Hematopoietic multipotent progenitor cell treated with erythropoietin and hydrocortisone succinate and interleukin-3 and kit ligand, for 4 days (in vitro differentiated cells): ENCODE data around the gene LAMP1.
"Not testable (repeated sequence)": the region's sequence is repeated elsewhere in the genome, so short reads cannot be mapped to it uniquely, and the experiment has no call there.

Experiments used
- DNase-seq: peaks from one replicate; pipeline ENCODE4 v3.0.0-alpha.2; 2015

The LAMP1 gene

GRCh38 chr13:113298043-113298945 lies 1.3 kb downstream of the LAMP1 start:
- DNase-seq, result peak; percentile 49

GRCh38 chr13:113299951-113300350 lies 2.9 kb downstream of the LAMP1 start:
- peak; percentile 38 for DNase-seq

GRCh38 chr13:113302986-113303385 lies 5.9 kb downstream of the LAMP1 start:
- no peak for DNase-seq

GRCh38 chr13:113304121-113304520 lies 7.1 kb downstream of the LAMP1 start:
- no peak for DNase-seq

DNA sequence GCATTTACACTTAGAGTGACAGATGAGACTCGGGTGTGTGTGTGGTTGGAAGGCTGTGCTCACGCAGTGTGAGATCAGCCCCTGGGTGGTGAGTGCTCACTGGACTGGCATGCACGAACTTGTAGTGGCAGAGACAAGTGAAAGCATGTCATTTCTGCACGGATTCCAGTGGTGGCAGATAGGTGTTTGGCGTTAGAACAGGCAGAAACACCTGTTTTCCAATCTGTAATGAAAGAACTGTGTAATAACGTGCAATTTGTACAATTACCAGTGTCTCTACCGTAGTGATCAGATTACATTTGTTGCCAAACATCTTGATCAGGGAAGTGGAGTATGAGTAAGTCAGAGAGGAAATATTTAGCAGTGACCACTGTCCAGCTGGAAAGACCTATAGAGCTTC lies 8.2 kb downstream of the LAMP1 start:
- no peak for DNase-seq

DNA sequence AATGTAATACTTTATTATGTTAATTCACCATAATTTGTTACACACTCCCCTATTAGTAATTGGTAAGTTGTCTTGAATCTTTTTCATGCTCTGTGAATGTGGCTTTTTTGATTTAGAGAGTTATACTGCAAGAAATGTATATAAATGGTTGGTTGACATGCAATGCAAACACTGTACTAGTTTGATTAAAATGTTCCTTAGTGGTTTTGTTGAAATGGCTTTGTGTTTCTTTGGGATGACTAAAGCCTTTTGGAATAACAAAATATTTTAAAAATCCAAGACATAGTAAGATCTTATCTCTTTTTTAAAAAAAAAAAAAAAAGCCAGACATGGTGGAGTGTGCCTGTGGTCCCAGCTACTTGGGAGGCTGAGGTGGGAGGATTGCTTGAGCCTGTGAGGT lies 10.5 kb downstream of the LAMP1 start:
- no peak for DNase-seq

GRCh38 chr13:113309473-113309872 lies 12.4 kb downstream of the LAMP1 start:
- no peak for DNase-seq

GRCh38 chr13:113314112-113314511 lies 17.1 kb downstream of the LAMP1 start:
- not testable (repeated sequence) for DNase-seq

GRCh38 chr13:113314895-113315470 lies 17.9 kb downstream of the LAMP1 start:
- DNase-seq, result not testable (repeated sequence)

- no peak for DNase-seq
Observed at GRCh38 chr13:113315992-113316391, 19.0 kb downstream of the LAMP1 start.

DNA sequence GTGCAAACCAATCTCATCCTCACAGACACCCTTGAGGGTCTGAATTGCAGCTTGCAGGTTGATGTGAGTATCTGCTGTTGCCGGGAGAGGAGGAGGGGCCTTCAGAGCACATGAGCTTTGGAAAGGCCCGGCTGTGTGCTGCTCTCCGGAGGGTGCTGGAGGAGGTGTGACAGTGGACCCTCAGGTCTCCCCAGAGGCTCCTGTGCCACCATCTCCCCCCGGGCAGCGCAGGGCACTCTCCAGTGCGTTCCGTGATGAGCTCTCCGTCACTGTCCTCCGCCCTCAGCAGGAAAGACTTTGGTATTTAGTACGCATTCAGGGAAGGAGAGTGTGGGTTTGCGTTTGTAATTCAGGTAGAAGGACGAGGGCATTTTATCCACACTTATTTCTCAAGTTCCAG lies 20.0 kb downstream of the LAMP1 start:
- no peak for DNase-seq

GRCh38 chr13:113318956-113319355 lies 21.9 kb downstream of the LAMP1 start:
- DNase-seq, result no peak

DNA sequence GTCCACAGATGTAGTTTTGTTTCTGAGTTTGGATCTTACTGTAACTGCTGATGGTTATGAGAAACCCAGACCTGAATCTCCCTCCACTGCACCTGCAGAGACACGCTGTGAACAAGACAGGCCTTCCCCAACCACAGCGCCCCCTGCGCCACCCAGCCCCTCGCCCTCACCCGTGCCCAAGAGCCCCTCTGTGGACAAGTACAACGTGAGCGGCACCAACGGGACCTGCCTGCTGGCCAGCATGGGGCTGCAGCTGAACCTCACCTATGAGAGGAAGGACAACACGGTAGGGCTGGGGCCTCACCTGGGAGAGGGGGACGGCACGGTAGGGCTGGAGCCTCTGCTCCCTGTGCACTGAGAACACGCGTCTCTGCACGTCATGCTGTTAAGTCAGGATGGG lies 22.3 kb downstream of the LAMP1 start:
- no peak for DNase-seq

DNA sequence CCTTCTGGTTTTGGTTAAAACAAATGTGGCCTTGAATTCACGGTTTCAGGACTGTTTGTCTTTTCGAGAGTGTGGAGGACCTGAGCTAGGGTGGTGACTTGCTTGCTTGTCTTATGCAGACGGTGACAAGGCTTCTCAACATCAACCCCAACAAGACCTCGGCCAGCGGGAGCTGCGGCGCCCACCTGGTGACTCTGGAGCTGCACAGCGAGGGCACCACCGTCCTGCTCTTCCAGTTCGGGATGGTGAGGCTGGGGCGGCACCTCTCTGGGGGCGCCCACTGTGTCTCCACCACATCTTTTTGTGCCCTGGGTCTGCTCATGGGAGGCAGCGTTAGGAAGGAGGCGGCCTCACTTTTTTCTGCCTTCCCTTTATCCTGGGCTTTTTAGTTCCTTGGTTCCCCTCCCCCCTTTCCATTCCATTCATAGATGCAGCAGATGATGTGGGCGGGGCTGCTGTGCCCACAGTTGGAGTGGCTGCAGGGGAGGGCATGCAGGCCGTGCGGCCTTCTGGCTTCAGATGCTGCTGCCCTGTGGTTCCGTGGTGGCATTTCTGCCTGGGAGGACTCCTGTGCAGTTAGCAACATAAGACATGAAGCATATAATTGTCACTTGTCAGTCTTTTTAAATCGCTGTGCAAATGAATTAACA lies 23.3 kb downstream of the LAMP1 start:
- DNase-seq, result no peak

DNA sequence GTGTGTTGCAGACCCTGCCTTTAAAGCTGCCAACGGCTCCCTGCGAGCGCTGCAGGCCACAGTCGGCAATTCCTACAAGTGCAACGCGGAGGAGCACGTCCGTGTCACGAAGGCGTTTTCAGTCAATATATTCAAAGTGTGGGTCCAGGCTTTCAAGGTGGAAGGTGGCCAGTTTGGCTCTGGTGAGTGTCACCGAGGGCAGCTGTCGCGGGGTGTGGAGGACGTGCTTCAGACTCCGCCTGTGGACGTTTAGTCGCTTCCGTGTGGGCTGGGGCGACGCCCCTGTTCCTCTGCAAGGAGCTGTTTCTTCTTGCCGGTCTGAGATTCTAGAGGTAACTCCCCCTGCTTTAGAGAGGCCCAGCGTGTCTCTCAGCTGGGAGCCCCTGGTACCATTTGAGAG lies 24.5 kb downstream of the LAMP1 start:
- DNase-seq, result no peak

DNA sequence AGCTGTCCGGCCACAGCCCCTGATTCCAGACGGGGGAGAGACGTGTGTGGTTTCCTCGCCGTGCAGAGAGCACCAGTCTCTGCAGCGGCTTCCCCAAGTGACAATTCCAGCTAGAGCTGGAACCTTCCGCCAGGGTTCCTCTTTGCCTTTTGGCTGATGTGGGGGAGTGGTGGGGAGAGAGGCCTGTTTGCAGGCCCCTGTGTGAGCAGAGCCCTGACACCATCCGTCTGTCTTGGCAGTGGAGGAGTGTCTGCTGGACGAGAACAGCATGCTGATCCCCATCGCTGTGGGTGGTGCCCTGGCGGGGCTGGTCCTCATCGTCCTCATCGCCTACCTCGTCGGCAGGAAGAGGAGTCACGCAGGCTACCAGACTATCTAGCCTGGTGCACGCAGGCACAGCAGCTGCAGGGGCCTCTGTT lies 25.0 kb downstream of the LAMP1 start:
- DNase-seq, result no peak

GRCh38 chr13:113322890-113323651 lies 26.0 kb downstream of the LAMP1 start:
- no peak for DNase-seq

- DNase-seq, result no peak
Observed at GRCh38 chr13:113323869-113324268, 26.8 kb downstream of the LAMP1 start.

GRCh38 chr13:113324398-113324797 lies 27.4 kb downstream of the LAMP1 start:
- DNase-seq, result no peak

- no peak for DNase-seq
Observed at GRCh38 chr13:113325779-113326178, 28.7 kb downstream of the LAMP1 start.

GRCh38 chr13:113327391-113327765 lies 30.3 kb downstream of the LAMP1 start:
- DNase-seq, result no peak

DNA sequence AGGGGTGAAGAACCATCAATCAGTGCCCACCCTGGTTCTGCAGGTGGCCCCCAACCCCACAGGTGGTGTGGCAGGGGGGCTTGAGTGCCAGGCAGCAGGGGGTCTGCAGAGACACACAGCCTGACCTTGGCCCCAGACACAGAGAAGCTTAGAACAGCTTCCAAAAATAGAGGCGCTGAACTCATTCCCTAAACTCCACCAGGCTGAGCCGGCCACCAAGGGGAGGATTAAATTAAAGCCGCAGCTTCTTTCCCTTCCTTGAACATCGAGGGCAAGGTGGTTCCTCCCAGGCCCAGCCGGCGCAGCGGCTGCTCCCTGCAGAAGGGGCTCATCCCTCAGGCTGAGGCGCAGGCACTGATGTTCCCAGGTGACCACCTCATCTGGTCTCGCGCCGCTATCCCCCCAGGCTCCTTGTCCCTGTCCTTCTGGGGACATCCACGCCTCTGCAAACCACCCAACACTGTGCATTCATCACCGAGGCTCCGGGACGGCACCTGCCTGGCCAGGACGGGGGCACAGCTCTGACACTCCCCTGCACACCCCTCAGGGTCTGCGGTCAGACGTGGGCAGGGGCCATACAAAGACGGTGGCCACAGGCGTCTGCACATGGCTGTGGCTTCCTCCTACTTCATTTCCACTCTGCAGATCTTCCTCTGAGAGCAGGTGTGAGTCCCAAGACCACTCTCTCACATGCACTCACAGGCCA lies 30.9 kb downstream of the LAMP1 start:
- DNase-seq, result peak; percentile 25

DNA sequence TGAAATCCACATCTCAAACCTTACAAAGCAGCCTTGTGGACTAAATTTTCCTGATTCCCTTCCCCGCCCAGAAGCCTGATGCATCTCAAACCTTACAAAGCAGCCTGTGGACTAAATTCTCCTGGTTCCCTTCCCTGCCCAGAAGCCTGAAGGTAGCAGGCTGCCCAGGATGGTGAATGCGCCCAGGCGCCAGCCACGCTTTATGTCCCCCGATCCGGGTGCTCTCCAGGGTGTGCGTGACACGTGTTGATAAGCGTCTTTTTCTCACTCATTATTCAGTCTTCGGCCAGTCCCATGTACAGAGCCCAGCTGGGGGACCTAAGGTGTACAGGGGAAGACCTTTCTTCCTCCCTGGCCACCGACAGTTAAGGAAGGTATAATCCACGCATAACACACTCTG lies 31.8 kb downstream of the LAMP1 start:
- DNase-seq, result no peak
